CD14-positive monocyte (primary cell): Measurements from ENCODE around the gene CLDN7. TPM values are rescaled to one million over a fixed set of nuclear protein-coding genes. Genes with fewer than 3 reads are reported as not detected.

Experiments
- DNase-seq, 3 donors: peaks; one replicate each; pipeline ENCODE4 v3.0.0-alpha.2; 2011 to 2022
- H2AFZ ChIP-seq: 2 replicates; pipeline ENCODE4 v1.6.0; 2012; ENCODE audit warnings: mild to moderate bottlenecking, low read depth, low read length, inconsistent platforms; ENCODE audit not compliant: insufficient read depth, poor library complexity, severe bottlenecking
- H3K27ac ChIP-seq, 2 donors: 1 replicate in 1 of 2; 2 replicates in 1 of 2; pipeline ENCODE4 v1.5.1; 2012 to 2013; ENCODE audit warnings: low read length in 2 of 2, control low read depth in 1 of 2, inconsistent platforms in 1 of 2, low read depth in 1 of 2, mild to moderate bottlenecking in 1 of 2
- H3K27me3 ChIP-seq, 2 donors: one replicate each; pipeline versions ENCODE4 v1.6.0 to v1.6.1; 2011 to 2013; ENCODE audit warnings: low read length in 2 of 2; ENCODE audit not compliant: control insufficient read depth in 2 of 2, insufficient read depth in 2 of 2
- H3K36me3 ChIP-seq, 2 donors: replicated peaks in 1 of 2; 1 replicate in 1 of 2; 2 replicates in 1 of 2; pipeline versions ENCODE4 v1.5.1 to v1.6.1; 2012 to 2013; ENCODE audit warnings: low read length in 2 of 2, control low read depth in 1 of 2, inconsistent platforms in 1 of 2, mild to moderate bottlenecking in 1 of 2; ENCODE audit not compliant: insufficient read depth in 2 of 2, control insufficient read depth in 1 of 2
- H3K4me1 ChIP-seq, 2 donors: 1 replicate in 1 of 2; 2 replicates in 1 of 2; pipeline versions ENCODE4 v1.5.1 to v1.6.1; 2012 to 2013; ENCODE audit warnings: low read length in 2 of 2, control low read depth in 1 of 2, inconsistent platforms in 1 of 2, mild to moderate bottlenecking in 1 of 2, moderate library complexity in 1 of 2; ENCODE audit not compliant: insufficient read depth in 2 of 2, control insufficient read depth in 1 of 2
- H3K4me2 ChIP-seq: replicated peaks from 2 replicates; pipeline ENCODE3; 2012; ENCODE audit warnings: low read length, moderate library complexity, mild to moderate bottlenecking; ENCODE audit not compliant: poor library complexity, severe bottlenecking; ENCODE audit errors: extremely low read depth
- H3K4me3 ChIP-seq, 3 experiments: fragments of 200-600 bp in 1 of 3; sonication (generic) in 1 of 3; replicated peaks in 1 of 3; 1 replicate in 2 of 3; 2 replicates in 1 of 3; pipeline ENCODE4 v1.5.1; 2011 to 2013; ENCODE audit warnings: low read length in 3 of 3, mild to moderate bottlenecking in 3 of 3, control low read depth in 2 of 3, low read depth in 2 of 3, inconsistent platforms in 1 of 3, moderate library complexity in 1 of 3
- H3K79me2 ChIP-seq: 2 replicates; pipeline ENCODE4 v1.6.0; 2012; ENCODE audit warnings: mild to moderate bottlenecking, control low read depth, inconsistent platforms, low read length, moderate library complexity; ENCODE audit not compliant: insufficient read depth
- H3K9ac ChIP-seq: 2 replicates; pipeline ENCODE4 v1.6.0; 2017; ENCODE audit warnings: low read length, mild to moderate bottlenecking; ENCODE audit not compliant: insufficient read depth, poor library complexity, severe bottlenecking
- H3K9me3 ChIP-seq, 2 donors: replicated peaks in 1 of 2; 1 replicate in 1 of 2; 2 replicates in 1 of 2; pipeline versions ENCODE4 v1.5.1 to v1.6.1; 2012 to 2013; ENCODE audit warnings: low read length in 2 of 2, control low read depth in 1 of 2; ENCODE audit not compliant: control insufficient read depth in 1 of 2, insufficient read depth in 1 of 2
- H4K20me1 ChIP-seq: 2 replicates; pipeline ENCODE4 v1.6.0; 2012; ENCODE audit warnings: mild to moderate bottlenecking, low read length, control low read depth, moderate library complexity; ENCODE audit not compliant: insufficient read depth
- H3K27ac Mint-ChIP-seq, 7 donors: one replicate each; pipeline ENCODE4 v1.8.0; 2020; ENCODE audit warnings: mild to moderate bottlenecking in 7 of 7, mixed read lengths in 7 of 7, moderate library complexity in 6 of 7, inconsistent platforms in 2 of 7
- H3K27me3 Mint-ChIP-seq, 3 donors: one replicate each; pipeline ENCODE4 v1.8.0; 2021 to 2022; ENCODE audit warnings: low read depth in 3 of 3, mild to moderate bottlenecking in 3 of 3, mixed read lengths in 3 of 3, moderate library complexity in 3 of 3, inconsistent platforms in 1 of 3
- H3K36me3 Mint-ChIP-seq, 2 donors: one replicate each; pipeline ENCODE4 v1.8.0; 2020; ENCODE audit warnings: mixed read lengths in 2 of 2, inconsistent platforms in 1 of 2, mild to moderate bottlenecking in 1 of 2
- H3K4me1 Mint-ChIP-seq: one replicate; pipeline ENCODE4 v1.8.0; 2020; ENCODE audit warnings: mild to moderate bottlenecking, mixed read lengths
- H3K4me3 Mint-ChIP-seq, 2 donors: one replicate each; pipeline ENCODE4 v1.8.0; 2020; ENCODE audit warnings: mild to moderate bottlenecking in 2 of 2, mixed read lengths in 2 of 2, moderate library complexity in 1 of 2
- H3K9me3 Mint-ChIP-seq, 7 donors: one replicate each; pipeline ENCODE4 v1.8.0; 2020 to 2022; ENCODE audit warnings: mixed read lengths in 7 of 7, mild to moderate bottlenecking in 6 of 7, moderate library complexity in 6 of 7, inconsistent platforms in 2 of 7
- WGBS: methylation state at CpG from one replicate; pipeline ENCODE4 v1.1.5; 2013; ENCODE audit warnings: missing lambda C conversion rate; ENCODE audit not compliant: insufficient coverage; 5-methylcytosine and 5-hydroxymethylcytosine counted together
- intact Hi-C, 2 donors: fragments of 100-400 bp; cut with micrococcal nuclease; formaldehyde crosslinking; loops; one replicate each; pipeline versions ENCODE4 v1.15.0 to v1.15.1; 2023
- polyA plus RNA-seq, 3 donors: library from polyadenylated mRNA; depleted of rRNA in 1 of 3; unstranded in 2 of 3; stranded (reverse) in 1 of 3; fragments of 300-500 nt in 2 of 3; fragments of >200 nt in 1 of 3; fragmentation: Illumina TruSeq in 2 of 3; gene quantifications; 1 replicate in 2 of 3; 2 replicates in 1 of 3; pipeline ENCODE4 v1.2.3, GENCODE V29; 2012 to 2021
- TF ChIP-seq, protein P1 (sequence below): fragments of 200-600 bp; IDR thresholded peaks from one replicate; pipeline ENCODE4 v1.8.0; 2022; ENCODE audit warnings: antibody characterized with exemption, mild to moderate bottlenecking

CLDN7 gene
- polyA plus RNA-seq, 3 donors = 0.49 to 13.4 (median 2.1) TPM

DNA sequence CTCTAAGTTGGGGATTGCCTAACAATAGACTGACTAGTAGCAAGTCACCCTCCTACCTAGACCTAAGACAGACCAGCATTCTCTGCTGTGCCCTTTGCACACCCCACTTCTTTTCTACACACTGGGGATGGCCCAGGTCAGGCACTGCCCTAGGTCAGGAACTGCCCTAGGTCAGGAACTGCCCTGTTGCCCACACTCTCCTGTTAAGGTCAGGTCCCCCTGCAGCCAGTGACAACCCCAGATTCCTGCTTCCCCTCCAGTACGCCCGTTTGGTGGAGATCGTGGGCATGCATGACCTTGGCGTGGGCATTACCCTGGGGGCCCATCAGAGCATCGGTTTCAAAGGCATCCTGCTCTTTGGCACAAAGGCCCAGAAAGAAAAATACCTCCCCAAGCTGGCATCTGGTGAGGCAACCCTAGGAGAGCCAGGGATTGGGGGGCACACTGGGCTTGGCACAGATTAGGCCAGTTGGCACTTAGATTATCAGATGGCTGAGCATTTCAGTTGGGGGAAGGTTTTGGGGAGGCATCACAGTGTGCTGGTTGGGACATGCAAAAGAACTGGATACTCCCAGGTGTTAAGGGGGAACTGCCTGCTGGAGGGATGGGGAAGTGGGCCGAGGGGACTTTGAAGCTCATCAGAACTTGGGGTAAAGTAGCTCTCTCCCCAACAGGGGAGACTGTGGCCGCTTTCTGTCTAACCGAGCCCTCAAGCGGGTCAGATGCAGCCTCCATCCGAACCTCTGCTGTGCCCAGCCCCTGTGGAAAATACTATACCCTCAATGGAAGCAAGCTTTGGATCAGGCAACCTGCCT, 40.8 kb downstream of the CLDN7 start:
- peak overlapping the region in 1 of 2 donors; percentile 0 for H3K27ac ChIP-seq
- no peaks in the 10 kb centered on the region for H3K9me3 ChIP-seq
- Mint-ChIP-seq H3K36me3 (peaks cover 42 to 52% of the 10 kb centered on the region in 2 donors), H3K4me3 (peak overlapping the region; percentile 96 to 98), H3K27ac (peak overlapping the region in 3 of 7 donors; percentile 36 to 93 (median 89)), H3K9me3 (peaks cover 0 to 2% (median 0%) of the 10 kb centered on the region in 7 donors), H3K4me1 (peaks cover 46% of the 10 kb centered on the region), H3K27me3 (peaks cover 0 to 2% (median 2%) of the 10 kb centered on the region in 3 donors)
- H2AFZ ChIP-seq = no peak overlapping the region
- peaks cover 35% of the 10 kb centered on the region for H3K79me2 ChIP-seq
- no peaks in the 10 kb centered on the region for H3K27me3 ChIP-seq
- peak overlapping the region in 1 of 3 experiments; percentile 94 for H3K4me3 ChIP-seq
- H3K4me2 ChIP-seq = peak overlapping the region; percentile 96
- DNase-seq = no peak
- intact Hi-C loops = loop anchor here (2.0 to 5.0 kb wide), 2 partner anchors 15 to 76 kb away; no protein-coding TSS in a partner anchor
- peaks cover 44 to 51% of the 10 kb centered on the region in 2 donors for H3K36me3 ChIP-seq
- no peak overlapping the region for H3K9ac ChIP-seq
- peaks cover 19% of the 10 kb centered on the region for H4K20me1 ChIP-seq
- 92% methylated on average over 5 of the region's 10 CpGs for WGBS
- TF ChIP-seq, protein P1, sequence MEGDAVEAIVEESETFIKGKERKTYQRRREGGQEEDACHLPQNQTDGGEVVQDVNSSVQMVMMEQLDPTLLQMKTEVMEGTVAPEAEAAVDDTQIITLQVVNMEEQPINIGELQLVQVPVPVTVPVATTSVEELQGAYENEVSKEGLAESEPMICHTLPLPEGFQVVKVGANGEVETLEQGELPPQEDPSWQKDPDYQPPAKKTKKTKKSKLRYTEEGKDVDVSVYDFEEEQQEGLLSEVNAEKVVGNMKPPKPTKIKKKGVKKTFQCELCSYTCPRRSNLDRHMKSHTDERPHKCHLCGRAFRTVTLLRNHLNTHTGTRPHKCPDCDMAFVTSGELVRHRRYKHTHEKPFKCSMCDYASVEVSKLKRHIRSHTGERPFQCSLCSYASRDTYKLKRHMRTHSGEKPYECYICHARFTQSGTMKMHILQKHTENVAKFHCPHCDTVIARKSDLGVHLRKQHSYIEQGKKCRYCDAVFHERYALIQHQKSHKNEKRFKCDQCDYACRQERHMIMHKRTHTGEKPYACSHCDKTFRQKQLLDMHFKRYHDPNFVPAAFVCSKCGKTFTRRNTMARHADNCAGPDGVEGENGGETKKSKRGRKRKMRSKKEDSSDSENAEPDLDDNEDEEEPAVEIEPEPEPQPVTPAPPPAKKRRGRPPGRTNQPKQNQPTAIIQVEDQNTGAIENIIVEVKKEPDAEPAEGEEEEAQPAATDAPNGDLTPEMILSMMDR = no peak
- peaks cover 42 to 50% of the 10 kb centered on the region in 2 donors for H3K4me1 ChIP-seq

DNA sequence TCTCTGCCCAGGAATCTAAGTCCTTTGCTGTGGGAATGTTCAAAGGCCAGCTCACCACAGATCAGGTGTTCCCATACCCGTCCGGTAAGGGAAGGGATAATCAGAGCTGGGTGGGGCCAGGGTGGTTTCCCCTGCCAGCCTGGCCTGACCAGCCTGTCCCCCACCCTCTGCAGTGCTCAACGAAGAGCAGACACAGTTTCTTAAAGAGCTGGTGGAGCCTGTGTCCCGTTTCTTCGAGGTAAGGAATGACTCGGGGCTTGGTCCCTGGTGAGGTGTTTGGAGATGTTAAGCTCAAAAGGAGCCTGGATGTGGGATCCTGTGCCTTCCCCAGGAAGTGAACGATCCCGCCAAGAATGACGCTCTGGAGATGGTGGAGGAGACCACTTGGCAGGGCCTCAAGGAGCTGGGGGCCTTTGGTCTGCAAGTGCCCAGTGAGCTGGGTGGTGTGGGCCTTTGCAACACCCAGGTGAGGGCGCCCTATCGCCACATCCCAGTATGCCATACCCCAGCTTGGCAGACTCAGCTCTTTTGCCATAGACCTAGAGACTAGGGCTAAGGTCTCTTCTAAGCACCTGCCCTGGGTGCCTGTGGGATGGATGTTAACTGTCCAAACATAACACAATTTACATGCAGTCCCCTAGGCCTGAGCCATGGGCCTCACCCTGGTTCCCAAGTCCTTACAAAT, 41.5 kb downstream of the CLDN7 start:
- Mint-ChIP-seq H3K27me3 (peaks cover 0 to 2% (median 2%) of the 10 kb centered on the region in 3 donors), H3K4me1 (peaks cover 53% of the 10 kb centered on the region), H3K36me3 (peaks cover 39 to 45% of the 10 kb centered on the region in 2 donors), H3K9me3 (peaks cover 0 to 2% (median 0%) of the 10 kb centered on the region in 7 donors), H3K27ac (peak overlapping the region; percentile 89 to 97 (median 94)), H3K4me3 (peak overlapping the region; percentile 96 to 98)
- H3K4me2 ChIP-seq = peak overlapping the region; percentile 96
- no peaks in the 10 kb centered on the region for H3K27me3 ChIP-seq
- peaks cover 49 to 57% of the 10 kb centered on the region in 2 donors for H3K4me1 ChIP-seq
- intact Hi-C loops = loop anchor here (2.0 to 5.0 kb wide), 2 partner anchors 16 to 77 kb away; no protein-coding TSS in a partner anchor
- WGBS = 37% methylated on average over 4 of the region's 11 CpGs
- peaks cover 23% of the 10 kb centered on the region for H4K20me1 ChIP-seq
- H3K27ac ChIP-seq = peak overlapping the region; percentile 50 to 85
- peak overlapping the region; percentile 65 for H2AFZ ChIP-seq
- DNase-seq = peak; percentile 42 to 62 (median 47)
- no peaks in the 10 kb centered on the region for H3K9me3 ChIP-seq
- peak overlapping the region; percentile 65 to 94 (median 77) for H3K4me3 ChIP-seq
- peak overlapping the region; percentile 91 for H3K9ac ChIP-seq
- TF ChIP-seq, protein P1 = peak; percentile 61
- peaks cover 43% of the 10 kb centered on the region for H3K79me2 ChIP-seq
- H3K36me3 ChIP-seq = peaks cover 37 to 44% of the 10 kb centered on the region in 2 donors
